ENCODE data around the gene VPS25.

Gene VPS25

GRCh38 chr17:42819939-42820535 is 46.8 kb downstream of the VPS25 start:
- Histone ChIP-seq H3K27ac (no peak overlapping the region), H3K36me3 (peaks cover 74% of the 10 kb centered on the region), H3K27me3 (ENCODE audit: insufficient read depth, low read depth, severe bottlenecking) (no peaks in the 10 kb centered on the region), H3K4me3 (ENCODE audit: low read depth, low read length) (no peak overlapping the region), H3K9me3 (ENCODE audit: severe bottlenecking) (no peaks in the 10 kb centered on the region)
- TF ChIP-seq CTCF (IDR thresholded peaks at IDR 0.05; ENCODE audit: low read depth, low read length), result peak; percentile 88
- peak; percentile 88 for DNase-seq

- no peak for DNase-seq
- no peak for TF ChIP-seq CTCF (IDR thresholded peaks at IDR 0.05; ENCODE audit: low read depth, low read length)
- peaks cover 63% of the 10 kb centered on the region for H3K36me3 ChIP-seq
- no peak overlapping the region for H3K27ac ChIP-seq
- no peaks in the 10 kb centered on the region for H3K27me3 ChIP-seq (ENCODE audit: insufficient read depth, low read depth, severe bottlenecking)
- no peaks in the 10 kb centered on the region for H3K9me3 ChIP-seq (ENCODE audit: severe bottlenecking)
- H3K4me3 ChIP-seq (ENCODE audit: low read depth, low read length), result no peak overlapping the region
Measured at GRCh38 chr17:42821176-42821575, 47.9 kb downstream of the VPS25 start.

GRCh38 chr17:42827472-42827871 is 54.2 kb downstream of the VPS25 start:
- no peak for DNase-seq
- Histone ChIP-seq H3K27me3 (ENCODE audit: insufficient read depth, low read depth, severe bottlenecking) (peaks cover 12% of the 10 kb centered on the region), H3K27ac (no peak overlapping the region), H3K36me3 (peaks cover under 1% of the 10 kb centered on the region; the same call in 1 of the 2 replicates), H3K4me3 (ENCODE audit: low read depth, low read length) (no peak overlapping the region), H3K9me3 (ENCODE audit: severe bottlenecking) (no peaks in the 10 kb centered on the region)
- TF ChIP-seq CTCF (IDR thresholded peaks at IDR 0.05; ENCODE audit: low read depth, low read length), result no peak
